NCI-H146 (cell line): Measurements from ENCODE around the gene PLA2G2E.
"Not testable (repeated sequence)": the region's sequence is repeated elsewhere in the genome, so short reads cannot be mapped to it uniquely, and the experiment has no call there.

Experiments
- DNase-seq: peaks from one replicate; lab custom pipeline; 2025; lab: John Stamatoyannopoulos, UW

PLA2G2E gene

DNA sequence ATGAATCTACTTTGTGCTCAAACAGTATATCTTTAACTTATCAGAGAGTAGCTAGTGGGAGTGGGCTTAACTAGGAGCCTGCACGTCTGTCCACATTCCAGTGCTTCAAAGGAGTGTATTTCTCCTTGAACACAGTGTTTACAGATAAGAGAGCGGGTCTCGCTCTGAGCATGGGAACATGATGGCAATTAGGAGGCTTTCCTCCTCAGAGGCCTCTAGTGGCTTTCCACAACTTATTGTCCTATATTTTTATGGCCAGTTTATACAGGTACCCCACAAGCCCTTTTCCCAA lies 3.7 kb upstream of the PLA2G2E start:
- not testable (repeated sequence) for DNase-seq

DNA sequence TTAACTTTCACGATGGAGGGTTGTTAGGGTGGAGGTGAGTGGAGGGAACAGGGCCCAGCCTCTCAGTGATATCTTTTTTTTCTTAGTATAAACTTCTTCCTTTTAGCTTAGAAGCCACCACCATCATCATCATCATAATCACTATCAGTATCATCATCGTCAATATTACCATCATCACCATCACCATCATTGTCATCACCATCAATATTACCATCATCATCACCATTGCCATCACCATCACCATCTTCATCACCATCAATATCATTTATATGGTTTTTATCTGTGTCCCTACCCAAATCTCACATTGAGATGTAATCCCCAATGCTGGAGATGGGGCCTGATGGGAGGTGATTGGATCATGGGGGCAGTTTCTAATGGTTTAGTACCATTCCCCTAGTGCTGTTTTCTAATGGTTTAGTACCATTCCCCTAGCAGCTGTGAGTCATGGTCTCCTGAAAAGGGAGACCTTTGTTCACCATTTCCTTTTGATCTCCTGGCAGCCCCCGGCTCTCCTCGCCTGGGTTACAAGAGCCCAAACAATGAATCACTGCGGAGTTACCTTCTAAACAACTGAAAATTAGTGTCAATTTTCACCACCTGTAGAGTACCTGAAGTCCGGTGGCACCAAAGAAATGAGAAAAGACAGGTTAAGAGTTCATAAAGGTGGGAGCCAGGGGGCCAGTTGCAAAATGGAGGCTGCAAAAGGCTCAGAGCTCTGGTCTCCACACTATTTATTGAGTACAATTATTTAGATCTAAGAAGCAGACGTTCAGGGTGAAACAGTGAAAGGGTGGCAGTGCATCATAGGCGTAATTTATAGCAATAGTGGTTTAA lies 3.1 kb upstream of the PLA2G2E start:
- peak; percentile 1 for DNase-seq

DNA sequence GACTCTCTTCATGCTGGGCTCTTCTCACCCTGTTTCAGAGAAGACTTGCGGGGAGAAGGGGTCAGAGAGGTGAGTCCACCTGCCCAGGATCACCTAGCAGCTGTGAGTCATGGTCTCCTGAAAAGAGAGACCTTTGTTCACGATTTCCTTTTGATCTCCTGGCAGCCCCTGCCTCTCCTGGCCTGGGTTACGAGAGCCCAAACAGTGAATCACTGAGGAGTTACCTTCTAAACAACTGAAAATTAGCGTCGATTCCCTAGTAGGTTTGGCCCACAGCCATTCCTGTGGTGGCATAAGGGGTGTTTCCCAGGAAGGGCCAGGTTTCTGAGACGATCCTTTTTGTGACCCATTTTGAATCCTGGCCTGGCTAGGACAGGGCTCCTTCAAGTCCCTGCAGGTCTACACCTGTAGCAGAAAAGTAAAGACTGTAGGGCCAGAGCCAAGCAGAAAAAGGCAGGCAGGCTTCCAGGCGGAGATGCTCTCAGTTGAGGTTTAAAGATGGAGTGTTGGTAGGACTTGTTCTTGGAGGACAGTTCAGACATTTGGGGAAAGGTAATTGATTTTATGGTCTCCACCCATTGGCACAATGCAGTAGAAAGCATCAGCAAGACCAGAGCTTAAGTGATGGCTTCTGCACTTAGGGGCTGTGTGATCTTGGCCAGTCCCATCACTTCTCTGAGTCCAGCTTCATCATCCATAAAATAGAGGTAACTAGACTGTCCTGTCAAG lies 2.1 kb upstream of the PLA2G2E start:
- DNase-seq = no peak

DNA sequence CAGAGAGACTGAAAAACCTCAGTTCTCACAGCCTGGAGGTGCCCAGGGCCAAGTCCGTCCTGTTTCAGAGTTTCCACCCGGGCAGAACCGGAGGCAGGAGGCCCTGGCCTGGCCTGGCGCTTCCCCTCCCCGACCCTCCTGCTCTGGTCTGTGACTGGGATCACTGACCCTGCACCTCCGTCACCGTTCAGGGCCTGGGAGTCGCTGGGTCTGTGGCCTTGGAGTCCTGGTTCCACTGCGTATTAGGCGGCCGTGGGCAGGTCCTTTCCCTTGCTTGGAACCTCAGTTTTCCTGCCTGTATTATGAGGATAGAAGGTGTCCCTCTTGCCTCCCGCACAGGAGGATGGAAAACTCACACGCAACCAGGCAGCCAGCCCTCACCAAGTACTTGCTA lies 533 bp upstream of the PLA2G2E start:
- DNase-seq = no peak

DNA sequence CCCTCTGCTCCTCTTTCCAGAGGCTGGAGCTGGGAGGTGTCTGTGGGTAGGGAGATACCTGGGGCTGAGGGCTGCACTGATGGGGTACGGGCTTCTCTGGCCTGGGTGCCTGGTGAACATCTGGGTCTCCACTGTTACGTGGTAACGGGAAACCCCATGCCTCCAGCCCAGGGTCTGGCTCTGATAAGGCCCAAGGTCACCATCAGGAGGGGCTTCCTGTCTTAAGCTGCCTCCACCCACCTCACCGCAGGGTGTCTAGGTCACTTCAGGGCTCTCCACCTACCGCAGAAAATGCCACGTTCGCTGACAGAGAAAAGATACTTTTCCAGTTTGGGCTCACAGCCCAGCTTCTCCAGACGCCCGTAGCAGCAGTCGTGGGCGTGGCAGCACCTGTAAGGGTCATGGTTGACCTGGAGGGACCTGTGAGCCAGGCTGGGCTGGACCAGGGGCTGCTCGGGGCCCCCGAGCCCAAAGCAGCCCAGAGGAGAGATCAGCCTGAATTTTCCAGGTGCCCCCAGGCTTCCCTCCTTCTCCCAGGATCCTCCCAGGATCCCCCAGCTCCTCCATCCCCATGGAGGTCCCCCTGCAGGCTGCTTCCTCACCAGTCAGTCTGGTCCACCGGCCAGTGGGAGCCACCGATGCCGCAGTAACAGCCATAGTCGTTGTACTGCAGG lies 1.3 kb downstream of the PLA2G2E start:
- DNase-seq = no peak

DNA sequence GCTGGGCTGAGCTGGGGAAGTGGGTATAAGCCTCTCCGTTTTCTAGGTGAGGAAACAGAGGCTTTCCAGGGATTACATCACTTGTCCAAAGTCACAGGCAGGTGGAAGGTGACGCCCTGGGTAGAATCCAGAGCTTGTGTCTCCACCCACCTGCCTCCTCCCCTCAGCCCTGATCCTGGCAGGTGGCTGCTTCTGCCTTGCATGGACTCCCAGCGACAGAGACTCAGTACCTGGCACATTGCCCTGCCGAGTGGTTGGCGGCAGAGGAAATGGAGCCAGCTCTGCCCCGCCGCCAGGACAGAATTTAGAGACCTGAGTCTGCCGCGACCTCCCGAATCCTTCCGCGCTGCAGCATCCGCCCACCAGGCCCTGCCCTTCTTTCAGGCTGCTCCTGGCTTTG lies 2.1 kb downstream of the PLA2G2E start:
- peak; percentile 52 for DNase-seq

DNA sequence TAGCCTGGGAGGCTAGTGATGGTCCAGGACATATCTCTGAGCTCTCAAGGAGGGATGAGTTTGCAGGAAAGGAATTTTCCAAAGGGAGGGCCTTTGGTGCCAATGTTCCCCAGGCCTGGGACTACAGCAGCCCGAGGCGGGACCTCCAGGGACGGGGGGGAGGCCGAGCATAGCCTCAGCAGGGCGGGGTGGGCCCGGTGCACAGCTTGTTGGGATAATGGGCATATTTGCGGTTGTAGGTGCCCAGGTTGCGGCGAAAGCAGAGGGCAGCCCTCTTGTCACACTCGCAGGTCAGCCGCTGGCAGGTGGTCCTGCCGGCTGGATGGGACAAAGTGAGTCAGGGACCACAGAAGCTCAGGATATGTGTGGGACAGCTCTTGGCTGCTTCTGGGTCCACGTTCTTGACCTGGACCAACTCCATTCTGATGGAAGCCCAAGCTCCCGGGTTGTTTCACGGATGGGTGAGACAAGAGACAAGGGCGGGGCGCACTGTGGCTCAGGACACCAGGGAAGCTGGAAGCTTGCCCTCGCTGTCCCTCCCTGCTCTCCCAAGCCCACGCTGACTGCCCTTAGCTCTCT lies 3.2 kb downstream of the PLA2G2E start:
- no peak for DNase-seq

DNA sequence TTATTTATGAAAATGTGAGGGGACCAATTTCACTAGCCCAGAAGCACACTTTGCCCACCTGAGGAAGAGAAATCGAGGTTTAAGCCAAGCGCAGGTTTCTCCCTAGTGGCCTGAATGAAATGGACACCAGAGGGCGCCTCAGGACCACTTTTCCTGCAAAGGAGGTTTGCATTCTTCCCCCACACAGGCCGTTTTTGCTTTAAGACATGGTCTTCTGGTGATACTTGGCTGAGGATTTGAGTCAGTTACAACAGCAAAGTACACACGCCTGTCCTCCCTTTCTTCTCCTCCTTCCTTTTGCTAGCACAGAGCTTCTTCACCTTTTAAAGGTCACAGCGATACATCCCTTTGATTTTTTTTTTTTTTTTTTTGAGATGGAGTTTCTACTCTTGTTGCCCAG lies 5.4 kb downstream of the PLA2G2E start:
- DNase-seq = peak; percentile 52

DNA sequence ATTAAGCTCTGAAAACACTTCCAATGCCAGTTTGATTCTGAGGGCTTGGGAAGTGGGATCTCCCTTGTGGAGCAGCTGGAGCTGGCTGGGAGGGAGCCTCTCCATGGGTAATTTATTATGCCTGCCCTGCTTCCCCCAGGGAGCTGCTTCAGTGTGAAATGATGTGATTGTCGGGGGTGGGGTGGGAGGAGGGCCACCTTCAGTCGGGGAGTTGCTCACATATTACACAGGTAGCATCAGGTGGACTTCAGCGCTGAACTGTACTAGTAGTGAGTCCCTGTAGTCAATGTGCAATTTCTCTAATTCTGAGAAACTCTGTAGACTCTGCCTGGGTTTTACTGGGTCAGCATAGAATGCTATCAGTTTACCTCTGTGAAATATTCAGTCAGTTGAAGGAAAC lies 12.8 kb downstream of the PLA2G2E start:
- no peak for DNase-seq

DNA sequence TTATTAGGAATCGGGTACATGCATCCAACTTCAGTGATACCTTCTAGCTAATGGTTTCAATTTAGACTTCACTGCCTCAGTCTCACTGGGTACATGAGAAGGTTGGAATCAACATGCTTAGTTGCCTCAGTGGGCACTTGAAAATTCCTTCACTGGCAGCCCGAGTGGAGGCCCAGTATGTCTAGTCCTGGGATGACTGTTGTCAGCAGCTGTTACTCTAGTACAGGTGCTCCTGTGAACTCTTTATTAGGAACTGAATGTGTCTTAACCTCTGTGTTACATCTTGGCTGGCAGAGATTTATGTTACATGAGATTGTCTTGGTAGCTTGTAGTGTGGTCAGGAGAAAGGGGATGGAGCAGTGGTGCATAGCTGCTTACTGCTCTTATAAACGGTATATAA lies 13.4 kb downstream of the PLA2G2E start:
- DNase-seq = no peak

DNA sequence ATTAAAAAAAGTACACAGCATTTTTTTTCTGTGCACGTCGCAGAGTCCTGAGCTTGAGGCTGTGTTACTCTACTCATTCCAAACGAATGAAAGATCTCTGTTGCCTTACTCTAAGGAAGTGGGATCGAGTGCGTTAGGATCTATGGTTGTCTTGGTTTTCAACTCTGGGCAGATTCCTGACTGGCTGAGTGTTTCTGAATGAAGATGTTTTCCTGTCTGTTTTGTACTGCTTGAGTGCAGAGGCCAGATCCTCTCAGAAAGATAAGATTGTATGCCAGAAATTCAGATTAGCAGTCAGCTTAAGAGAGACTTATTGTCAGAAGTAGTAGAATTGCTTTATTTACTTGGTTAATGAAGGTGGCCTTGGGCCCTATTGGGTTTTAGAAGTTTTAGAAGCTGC lies 14.0 kb downstream of the PLA2G2E start:
- DNase-seq = no peak

DNA sequence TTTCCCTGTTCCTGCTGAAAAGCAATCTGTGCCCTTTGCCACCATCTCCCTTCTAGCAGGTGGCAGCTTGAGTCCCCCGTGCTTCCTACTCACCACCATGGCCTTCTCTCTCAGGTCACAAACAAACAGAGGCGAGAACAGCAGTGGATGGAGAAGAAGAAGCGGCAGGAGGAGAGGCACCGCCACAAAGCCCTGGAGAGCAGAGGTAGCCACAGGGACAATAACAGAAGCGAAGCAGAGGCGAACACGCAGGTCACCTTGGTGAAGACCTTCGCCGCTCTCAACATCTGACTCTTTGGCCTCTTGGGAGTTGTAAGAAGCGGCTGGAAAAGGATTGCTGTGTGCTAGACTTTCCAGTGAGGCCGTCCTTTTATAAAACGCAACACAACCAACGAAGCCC lies 16.0 kb downstream of the PLA2G2E start:
- DNase-seq = no peak

DNA sequence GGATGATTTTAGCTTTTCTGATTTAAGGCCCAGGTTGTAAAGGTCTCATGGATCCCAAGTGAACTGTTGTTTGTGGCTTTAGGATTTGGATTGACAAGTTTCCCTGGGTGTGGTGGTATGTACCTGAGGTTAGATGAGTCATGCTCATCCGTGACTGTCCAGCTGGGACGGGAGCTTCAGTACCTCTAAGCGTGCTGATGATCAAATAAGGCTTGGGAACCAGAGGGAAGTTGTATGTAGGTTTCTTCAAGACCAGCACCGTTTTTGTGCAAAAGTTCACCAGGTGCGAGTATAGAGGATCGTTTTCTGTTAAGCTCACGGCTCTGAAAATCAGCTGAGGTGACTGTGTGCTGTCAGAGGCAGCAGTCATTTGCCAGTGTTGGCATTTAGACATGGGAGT lies 19.8 kb downstream of the PLA2G2E start:
- DNase-seq = no peak

DNA sequence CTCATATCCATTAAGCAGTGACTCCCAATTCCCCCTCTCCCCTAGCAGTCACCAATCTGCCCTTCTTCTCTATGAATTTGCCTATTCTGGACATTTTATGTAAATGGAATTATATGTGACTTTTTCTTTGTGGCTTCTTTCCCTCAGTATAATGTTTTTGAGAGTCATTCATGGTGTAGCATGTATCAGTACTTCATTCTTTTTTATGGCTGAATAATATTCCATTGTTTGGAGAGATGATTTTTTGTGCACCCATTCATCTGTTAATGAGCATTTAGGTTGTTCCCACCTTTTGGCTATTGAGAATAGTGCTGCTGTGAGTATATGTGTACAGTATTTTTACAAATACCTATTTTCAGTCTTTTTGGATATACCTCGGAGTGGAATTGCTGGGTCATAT lies 21.8 kb downstream of the PLA2G2E start:
- DNase-seq = no peak

DNA sequence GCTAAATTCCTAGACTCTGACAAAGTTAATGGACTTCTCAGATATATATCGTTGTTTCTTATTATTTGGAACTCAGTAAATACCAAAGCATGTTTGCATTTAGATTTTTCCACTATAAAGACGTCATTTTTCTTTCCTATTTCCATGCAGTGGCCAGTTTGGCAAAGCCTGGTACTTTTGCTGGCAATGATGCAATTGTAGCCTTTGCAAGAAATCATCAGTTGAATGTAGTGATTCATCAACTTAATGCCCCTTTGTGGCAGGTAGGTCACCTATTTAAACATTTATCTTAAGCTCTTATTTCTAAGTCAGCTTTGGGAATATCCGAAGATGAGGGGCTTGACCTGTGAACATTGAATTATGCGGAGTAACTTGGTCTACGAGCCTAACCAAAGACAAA lies 29.2 kb downstream of the PLA2G2E start:
- DNase-seq = no peak

DNA sequence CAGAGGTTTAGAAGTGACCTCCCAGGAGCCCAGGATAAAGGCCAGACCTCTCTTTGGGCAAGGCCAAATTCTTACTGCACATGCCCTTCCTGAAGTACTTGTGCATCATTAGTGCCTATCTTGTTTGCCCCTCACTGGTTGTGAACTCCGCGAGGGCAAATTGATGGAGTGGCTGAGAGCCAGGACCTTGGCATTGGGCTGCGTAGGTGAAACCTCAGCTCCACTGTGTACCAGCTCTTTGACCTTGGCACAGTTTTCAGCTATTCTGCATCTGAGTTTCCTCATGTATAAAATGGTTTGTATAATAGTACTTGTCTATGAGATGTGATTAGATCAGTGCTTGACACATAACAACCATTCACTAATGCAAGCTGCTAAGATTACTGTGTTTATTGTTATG lies 29.7 kb downstream of the PLA2G2E start:
- DNase-seq = no peak

DNA sequence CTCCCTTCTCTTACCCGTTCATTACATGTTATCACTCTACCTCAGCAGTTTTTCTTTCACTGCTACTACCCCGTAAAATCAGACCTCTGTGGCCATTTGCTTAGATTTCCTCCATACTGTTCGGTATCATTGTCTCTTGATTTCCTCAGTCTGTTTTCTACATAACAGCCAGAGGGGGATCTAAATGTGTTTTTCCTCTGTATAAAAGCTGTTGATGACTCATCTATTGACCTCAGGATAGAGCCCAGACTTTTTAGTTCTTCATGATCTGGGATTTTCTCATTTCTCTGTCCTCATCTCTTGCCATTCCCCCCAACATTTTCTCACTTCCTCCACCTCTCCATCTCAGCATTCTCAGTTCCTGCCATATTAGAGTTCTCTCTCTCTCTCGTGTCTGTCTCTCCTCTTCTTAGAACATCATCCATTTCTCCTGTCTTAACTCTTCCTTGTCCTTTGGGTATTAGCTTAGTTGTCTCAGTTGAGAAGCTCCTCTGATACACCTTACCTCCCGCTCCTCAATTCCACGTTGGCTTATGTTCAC lies 30.7 kb downstream of the PLA2G2E start:
- DNase-seq = no peak

DNA sequence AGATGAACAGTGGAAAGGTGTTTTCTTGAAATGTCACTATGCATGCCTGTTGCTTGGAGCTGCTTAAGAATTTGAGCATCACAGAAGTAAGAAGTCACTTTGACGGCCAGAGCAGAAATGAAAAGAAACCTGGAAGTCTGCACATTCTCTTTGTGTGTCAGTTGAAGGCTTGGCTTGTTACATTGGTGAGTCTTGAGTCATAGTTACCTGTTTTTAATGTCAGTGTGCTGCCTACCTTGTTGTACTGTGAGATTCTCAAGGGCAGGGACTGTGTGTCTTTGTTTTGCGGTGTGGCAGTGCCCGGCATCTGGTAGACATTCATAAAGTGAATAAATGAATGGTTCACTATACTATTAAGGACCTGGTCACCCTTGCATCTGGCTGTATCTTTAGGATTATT lies 31.3 kb downstream of the PLA2G2E start:
- DNase-seq = no peak

DNA sequence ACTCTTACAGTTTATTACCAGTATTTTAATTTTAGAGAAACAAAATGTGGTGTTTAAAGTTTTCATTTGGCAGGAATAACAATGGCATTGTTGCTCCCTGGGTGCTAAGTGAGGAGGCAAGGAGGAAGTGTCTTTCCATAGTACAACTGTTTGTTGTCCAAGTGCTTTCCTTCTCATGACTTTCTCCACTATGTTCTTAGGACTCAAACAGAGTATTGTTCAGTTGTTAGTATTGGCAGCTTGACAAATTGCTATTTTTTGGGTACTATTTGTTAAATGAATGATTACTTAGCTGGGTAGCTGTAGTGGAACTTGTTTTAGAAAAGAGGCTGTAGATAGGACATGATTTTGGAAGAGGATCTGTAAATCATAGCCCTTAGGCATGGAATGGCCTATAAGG lies 33.8 kb downstream of the PLA2G2E start:
- DNase-seq = no peak

DNA sequence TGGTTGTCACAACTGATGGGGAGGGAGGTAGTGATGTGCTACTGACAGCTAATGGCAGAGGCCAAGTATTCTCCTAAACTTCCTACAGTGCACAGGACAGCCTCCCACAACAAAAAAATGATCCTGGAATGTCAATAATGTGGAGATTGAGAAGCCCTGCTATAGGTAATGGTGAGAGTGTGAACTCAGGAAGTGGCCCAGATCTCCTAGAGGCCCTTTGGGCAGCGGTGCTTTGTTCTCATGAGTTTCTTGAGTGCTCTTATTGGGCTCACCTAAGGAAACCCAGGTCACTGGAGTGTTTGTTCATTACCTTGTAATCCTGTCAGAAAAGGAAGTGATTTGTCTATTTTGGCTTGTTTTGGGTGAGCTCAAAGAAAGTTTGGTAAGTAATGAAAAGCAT lies 35.3 kb downstream of the PLA2G2E start:
- no peak for DNase-seq

DNA sequence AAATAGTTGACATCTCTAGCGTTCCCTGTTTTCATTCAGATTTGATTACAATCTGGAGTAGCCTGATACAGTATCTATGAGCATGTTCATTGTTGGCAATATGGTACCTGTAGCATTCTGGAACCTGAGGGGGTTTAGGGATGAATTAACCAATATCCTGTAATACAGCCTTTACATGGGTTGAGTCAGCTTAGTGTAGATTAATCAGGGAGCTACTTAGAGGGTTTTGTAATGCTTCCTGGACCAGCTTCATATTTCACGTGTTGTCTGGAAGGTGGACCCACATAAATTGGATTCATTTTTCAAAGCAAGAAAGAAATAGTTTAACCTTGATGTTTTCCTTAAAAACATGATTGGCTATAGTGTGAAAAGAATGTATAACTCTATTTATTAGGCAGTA lies 37.6 kb downstream of the PLA2G2E start:
- no peak for DNase-seq

DNA sequence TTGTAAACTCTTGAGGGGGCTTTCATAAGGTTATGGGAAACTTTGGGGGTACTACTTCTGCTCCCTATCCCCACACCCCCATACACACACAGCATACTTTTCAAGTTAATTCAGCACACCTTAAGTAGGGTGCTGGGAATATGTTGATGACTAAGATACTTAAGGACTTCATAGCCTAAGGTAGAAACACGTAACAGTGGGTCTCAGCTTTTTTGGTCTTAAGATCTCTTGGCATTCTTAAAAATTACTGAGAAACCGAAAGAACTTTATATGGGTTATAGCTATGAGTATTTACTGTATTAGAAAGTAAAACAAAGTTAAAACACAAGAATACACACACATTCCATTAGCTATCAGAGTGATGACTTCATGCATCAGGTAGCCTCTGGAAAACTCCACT lies 39.1 kb downstream of the PLA2G2E start:
- DNase-seq = no peak
